Measurements from ENCODE around the gene MISP.

MISP gene

GRCh38 chr19:812049-812746, 61.3 kb downstream of the MISP start:
- no peak for DNase-seq

- no peak for DNase-seq
These were observed 61.9 kb downstream of the MISP start for GRCh38 chr19:812747-813218.

- no peak for DNase-seq
These were observed 62.6 kb downstream of the MISP start for GRCh38 chr19:813219-814151.
